AG04450 (cell line): Measurements from ENCODE around the gene PRKG1. TPM values are rescaled to one million over a fixed set of nuclear protein-coding genes. Genes with fewer than 3 reads are reported as not detected.

ENCODE experiments used
- CTCF ChIA-PET: fragments of 300-600, 350-600 bp; formaldehyde crosslinking; extraction: SDS; loops from one replicate; lab custom pipeline; 2022; ENCODE audit warnings: antibody characterized with exemption, inconsistent platforms; lab: Charles Lee
- POLR2A ChIA-PET: fragments of 350-600 bp; formaldehyde crosslinking; extraction: SDS; loops from one replicate; lab custom pipeline; 2021; ENCODE audit warnings: antibody characterized with exemption, inconsistent platforms; lab: Yijun Ruan, JAX
- DNase-seq: peaks from one replicate; pipeline ENCODE4 v3.0.0-alpha.2; 2011; ENCODE audit warnings: low read depth, low spot score
- H3K27ac ChIP-seq: one replicate; pipeline ENCODE4 v1.5.1; 2012; ENCODE audit warnings: low read depth, low read length, control low read depth
- H3K27me3 ChIP-seq: one replicate; pipeline ENCODE4 v1.6.0; 2012; ENCODE audit warnings: low read length; ENCODE audit not compliant: control insufficient read depth, insufficient read depth
- H3K4me3 ChIP-seq: 2 replicates; pipeline ENCODE4 v1.5.1; 2011; ENCODE audit warnings: mild to moderate bottlenecking, low read depth, low read length, control low read depth
- H3K9me3 ChIP-seq: 2 replicates; pipeline ENCODE4 v1.5.1; 2012; ENCODE audit warnings: low read length; ENCODE audit not compliant: control insufficient read depth, insufficient read depth
- CTCF ChIP-seq: IDR thresholded peaks from 2 replicates; pipeline ENCODE4 v1.5.1; 2011; ENCODE audit warnings: low read depth, low read length, control low read depth, inconsistent platforms
- polyA plus RNA-seq: library from polyadenylated mRNA; depleted of rRNA; stranded (reverse); fragments of >200 nt; gene quantifications from 2 replicates; pipeline ENCODE4 v1.2.3, GENCODE V29; 2011

PRKG1 gene
- polyA plus RNA-seq, 1 experiment: 19.0 TPM

- DNase-seq: peak; percentile 84
- Histone ChIP-seq H3K9me3 (peaks cover 2% of the 10 kb centered on the region; the same call in 1 of the 2 replicates), H3K4me3 (no peak overlapping the region), H3K27ac (no peak overlapping the region), H3K27me3 (no peaks in the 10 kb centered on the region)
- no peak for TF ChIP-seq CTCF
- ChIA-PET CTCF (interaction anchor here (1.1 to 1.9 kb wide), 4 partner anchors 10 to 248 kb away, joined by 4 to 9 read pairs (median 8); no protein-coding TSS in a partner anchor), POLR2A (interaction anchor here (1.6 kb wide), 1 partner anchor 168 kb away, joined by 4 read pairs; no protein-coding TSS in a partner anchor)
Observed at GRCh38 chr10:52318822-52319464, 1244.7 kb downstream of the PRKG1 start.

GRCh38 chr10:52319926-52320325 lies 1245.6 kb downstream of the PRKG1 start:
- no peak overlapping the region for H3K4me3 ChIP-seq
- no peaks in the 10 kb centered on the region for H3K27me3 ChIP-seq
- H3K9me3 ChIP-seq: peaks cover 2% of the 10 kb centered on the region; the same call in 1 of the 2 replicates
- ChIA-PET CTCF (interaction anchor here (0.6 to 1.9 kb wide), 4 partner anchors 11 to 247 kb away, joined by 3 to 9 read pairs (median 6); no protein-coding TSS in a partner anchor), POLR2A (no interaction called here)
- H3K27ac ChIP-seq: no peak overlapping the region
- DNase-seq: no peak
- no peak for TF ChIP-seq CTCF

GRCh38 chr10:52322323-52322722 lies 1248.0 kb downstream of the PRKG1 start:
- H3K4me3 ChIP-seq: no peak overlapping the region
- ChIA-PET POLR2A (no interaction called here), CTCF (interaction anchor here (0.9 to 1.5 kb wide), 3 partner anchors 8 to 166 kb away, joined by 4 to 7 read pairs (median 5); partner anchors contain the start of gene DKK1)
- H3K27me3 ChIP-seq: no peaks in the 10 kb centered on the region
- no peak for DNase-seq
- no peak overlapping the region for H3K27ac ChIP-seq
- TF ChIP-seq CTCF: no peak
- peaks cover 2% of the 10 kb centered on the region; the same call in 1 of the 2 replicates for H3K9me3 ChIP-seq

- Histone ChIP-seq H3K27ac (no peak overlapping the region), H3K9me3 (peaks cover 2% of the 10 kb centered on the region; the same call in 1 of the 2 replicates), H3K4me3 (no peak overlapping the region), H3K27me3 (no peaks in the 10 kb centered on the region)
- no peak for DNase-seq
- TF ChIP-seq CTCF: no peak
- CTCF ChIA-PET: interaction anchor here (0.9 to 1.5 kb wide), 3 partner anchors 9 to 165 kb away, joined by 4 to 7 read pairs (median 5); partner anchors contain the start of gene DKK1
- POLR2A ChIA-PET: no interaction called here
Observed at GRCh38 chr10:52322936-52323335, 1248.6 kb downstream of the PRKG1 start.

- no peak overlapping the region for H3K27ac ChIP-seq
- H3K27me3 ChIP-seq: no peaks in the 10 kb centered on the region
- DNase-seq: no peak
- ChIA-PET POLR2A (no interaction called here), CTCF (no interaction called here)
- TF ChIP-seq CTCF: no peak
- H3K9me3 ChIP-seq: peaks cover 2% of the 10 kb centered on the region; the same call in 1 of the 2 replicates
- H3K4me3 ChIP-seq: no peak overlapping the region
Observed at GRCh38 chr10:52326382-52326781, 1252.1 kb downstream of the PRKG1 start.
